Activated effector memory CD4-positive, alpha-beta T cell treated with Interleukin-2 at 50 U/mL for 16 hours (primary cell): Measurements from ENCODE around the gene RASSF8.

Experiments used
- DNase-seq: peaks from one replicate; pipeline ENCODE4 v3.0.0-alpha.2; 2020

The RASSF8 gene

DNA sequence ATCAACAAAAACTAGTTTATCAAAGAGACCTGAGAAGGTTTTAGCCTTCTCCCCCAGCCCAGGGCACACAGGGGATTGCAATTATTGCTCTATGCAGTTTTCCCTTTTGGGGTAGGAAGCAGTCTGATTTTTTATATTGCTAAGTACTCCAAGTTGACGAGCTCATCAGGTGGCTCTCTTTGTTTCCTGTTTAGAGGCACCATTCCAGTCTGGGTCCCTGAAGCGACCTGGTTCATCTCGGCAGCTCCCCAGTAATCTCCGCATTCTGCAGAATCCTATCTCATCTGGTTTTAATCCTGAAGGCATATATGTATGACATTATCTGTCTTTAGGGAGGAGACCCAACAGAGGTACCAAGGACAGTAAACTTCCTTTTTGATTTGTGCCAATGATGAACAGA, 110.0 kb downstream of the RASSF8 start:
- DNase-seq: no peak

DNA sequence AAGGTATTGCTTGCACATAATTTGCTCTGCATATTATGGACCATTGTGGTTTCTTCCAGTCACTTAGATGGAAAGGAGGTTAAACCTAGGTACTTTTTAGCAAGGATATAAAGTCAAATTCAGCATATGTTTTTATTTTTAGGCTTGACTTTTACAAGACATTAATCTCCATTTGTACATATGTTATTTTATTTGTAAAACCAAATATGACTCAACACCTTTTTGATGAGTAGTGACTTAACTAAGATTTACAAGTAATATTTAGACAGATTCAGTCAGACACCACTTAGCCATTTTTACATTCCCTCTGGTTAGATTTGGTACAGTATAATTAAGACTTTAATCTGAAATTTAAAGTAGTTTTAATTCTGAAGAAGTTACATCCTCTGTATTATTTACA, 111.3 kb downstream of the RASSF8 start:
- DNase-seq: no peak

DNA sequence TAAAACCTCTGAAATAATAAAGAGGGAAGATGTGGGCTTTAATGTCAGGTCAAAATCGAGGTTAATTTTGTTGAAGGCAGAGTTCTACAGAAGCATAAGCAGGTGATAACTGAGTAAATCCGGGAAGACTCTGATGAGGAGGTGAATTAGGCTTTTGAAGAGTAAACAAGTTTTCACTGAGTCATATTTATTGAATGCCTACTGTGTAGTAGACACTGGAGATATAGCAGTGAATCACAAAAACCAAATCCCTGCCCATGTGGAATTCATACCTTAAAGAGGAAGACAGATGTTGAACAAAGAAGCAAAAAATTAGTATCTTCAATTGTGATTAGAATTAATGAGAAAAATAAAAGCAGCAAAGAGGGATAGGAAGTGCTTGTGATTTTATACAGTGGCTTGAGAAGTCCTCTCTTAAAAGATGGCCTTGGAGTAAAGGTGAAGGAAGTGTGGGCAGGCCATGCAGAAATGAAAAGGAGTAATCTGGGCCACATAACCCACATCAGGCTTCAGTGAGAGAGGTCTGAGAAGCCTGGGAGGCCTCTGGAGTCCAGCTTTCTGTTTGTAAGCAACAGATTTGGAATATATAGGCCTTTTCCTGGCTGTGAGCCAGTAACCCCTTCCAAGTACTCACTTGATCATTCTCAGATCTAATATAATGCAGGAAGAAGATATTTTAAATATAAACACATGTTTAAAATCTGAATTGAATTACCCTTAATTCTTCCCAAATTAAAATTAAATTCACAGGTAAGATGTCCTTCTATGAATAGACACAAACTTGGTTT, 119.6 kb downstream of the RASSF8 start:
- no peak for DNase-seq

DNA sequence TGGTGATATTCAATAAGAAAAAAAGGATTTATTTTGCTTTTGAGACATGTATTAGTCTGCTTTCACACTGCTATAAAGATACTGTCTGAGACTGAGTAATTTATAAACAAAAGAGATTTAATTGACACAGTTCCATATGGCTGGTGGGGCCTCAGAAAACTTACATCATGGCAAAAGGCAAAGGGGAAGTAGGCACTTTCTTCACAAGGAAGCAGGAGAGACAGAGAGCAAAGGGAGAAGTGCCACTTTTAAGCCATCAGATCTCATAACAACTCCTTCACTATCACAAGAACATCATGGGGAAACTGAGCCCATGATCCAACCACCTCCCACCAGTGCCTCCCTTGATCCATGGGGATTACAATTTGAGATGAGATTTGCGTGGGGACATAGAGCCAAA, 122.4 kb downstream of the RASSF8 start:
- DNase-seq: no peak

DNA sequence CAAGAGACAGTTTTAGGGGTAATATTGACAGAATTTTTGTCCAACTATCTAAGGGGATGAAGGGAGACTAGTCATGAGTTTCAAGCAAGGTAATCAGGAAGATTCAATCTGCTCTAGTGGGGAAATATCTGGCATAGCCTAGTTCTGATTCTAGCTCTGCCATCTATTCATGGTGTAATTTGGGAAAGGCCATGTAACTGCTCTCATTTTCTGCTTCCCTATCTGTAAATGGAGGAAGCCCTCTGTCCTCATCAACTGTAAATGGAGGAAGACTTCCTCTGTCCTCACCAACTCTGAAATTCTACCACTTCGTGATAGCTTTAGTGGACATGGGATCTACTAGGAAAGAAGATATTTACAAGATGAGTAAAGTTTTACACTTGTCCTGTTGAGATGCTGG, 128.5 kb downstream of the RASSF8 start:
- DNase-seq: no peak

DNA sequence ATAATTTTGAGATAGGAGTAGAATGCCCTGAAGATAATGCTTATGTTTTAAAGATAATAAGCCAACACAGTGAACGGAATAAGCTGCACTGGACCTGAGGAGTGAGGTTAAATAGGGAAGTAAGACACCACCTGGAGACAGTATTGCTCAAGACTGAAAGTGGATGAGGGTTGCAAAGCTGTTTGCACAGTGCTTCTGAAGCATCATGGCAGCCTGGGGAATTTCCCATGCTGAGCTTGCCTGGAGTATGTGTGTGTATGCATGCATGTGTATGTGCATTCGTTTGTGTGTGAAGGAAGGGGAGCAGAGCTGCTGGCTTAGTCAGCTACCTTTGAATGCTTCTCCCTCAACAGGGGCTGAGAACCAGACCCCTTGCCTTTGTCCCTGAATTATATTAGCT, 130.5 kb downstream of the RASSF8 start:
- DNase-seq: no peak

DNA sequence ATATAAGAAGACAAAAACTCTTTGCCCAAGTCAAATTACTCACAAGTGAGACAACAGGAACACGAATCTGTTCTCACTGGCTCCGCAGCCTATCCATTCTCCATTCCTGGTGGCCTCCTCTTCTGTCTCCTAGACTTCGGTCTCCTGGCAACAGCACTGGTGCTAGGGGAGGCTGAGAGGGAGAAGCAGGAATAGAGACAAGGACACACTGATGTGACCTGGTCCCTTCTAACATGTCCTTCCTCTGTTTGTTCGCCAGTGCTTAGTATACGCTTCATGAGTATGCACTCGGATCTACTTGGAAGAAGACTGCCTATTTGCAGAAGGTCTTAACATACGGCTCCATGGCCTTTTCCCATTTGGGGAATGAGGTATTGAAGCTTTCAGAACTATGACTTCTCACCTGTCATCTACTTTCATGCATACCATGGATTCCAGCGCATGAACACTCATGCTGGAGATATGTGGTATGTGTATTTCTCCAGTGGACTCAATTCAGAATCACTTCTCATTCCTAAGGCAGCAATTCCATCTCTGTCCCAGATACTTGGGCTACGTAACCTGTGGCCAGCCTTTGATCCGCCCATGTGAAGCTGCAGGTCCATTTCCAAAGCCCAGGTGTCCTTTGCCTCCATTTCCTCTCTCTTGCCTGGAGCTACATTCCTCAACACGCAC, 132.5 kb downstream of the RASSF8 start:
- DNase-seq: no peak

DNA sequence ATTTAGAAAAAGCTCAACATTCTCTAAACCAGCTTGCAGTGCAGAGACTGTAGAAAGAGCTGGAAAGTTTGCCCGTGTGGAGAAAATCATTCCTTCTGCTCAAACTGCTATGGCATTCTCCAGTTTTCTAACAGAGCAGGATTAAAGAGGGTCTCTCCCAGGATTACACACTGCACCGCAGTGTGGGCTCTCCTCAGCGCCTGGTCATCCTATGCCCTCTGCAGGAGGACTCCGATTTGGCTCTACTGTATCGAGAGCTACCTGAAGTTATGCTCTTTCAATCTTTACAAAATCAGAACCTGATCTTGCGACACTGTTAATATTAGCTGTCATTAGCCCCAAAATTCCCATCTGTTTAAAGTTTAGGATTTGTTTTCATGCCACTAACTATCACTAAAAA, 133.3 kb downstream of the RASSF8 start:
- no peak for DNase-seq

DNA sequence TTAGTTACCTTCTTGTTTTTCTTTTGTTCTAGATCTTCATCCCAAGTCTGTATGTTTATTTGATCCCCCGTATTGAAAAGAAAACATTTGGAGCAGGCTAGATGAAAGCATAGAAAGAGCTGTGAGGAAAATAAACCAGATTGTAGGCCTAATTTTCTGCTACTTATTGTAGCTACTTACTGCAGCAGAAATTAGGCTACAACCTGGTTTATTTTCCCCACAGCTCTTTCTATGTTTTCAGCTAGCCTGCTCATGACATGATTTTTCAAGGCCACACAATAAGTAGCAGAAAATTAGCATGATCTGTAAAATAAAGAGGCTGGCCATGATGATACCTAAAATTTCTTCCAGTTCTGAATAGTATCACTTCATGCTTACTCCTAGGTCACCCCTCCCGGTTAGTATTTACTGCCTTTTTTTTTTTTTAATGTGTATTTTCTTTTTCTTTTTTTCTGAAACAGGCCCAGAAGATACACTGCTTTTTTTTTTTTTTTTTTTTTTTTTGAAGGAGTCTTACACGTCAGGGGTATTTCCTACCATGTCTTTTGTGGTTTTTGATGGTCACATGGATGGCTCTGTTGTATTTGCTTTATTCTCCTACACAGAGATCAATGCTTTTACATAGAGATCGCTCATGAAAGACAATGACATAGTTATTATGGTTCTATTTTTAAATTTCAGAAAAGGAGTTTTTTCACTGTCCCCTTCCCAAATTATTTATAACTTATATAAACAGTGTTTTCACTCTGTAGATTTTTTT, 134.0 kb downstream of the RASSF8 start:
- no peak for DNase-seq

DNA sequence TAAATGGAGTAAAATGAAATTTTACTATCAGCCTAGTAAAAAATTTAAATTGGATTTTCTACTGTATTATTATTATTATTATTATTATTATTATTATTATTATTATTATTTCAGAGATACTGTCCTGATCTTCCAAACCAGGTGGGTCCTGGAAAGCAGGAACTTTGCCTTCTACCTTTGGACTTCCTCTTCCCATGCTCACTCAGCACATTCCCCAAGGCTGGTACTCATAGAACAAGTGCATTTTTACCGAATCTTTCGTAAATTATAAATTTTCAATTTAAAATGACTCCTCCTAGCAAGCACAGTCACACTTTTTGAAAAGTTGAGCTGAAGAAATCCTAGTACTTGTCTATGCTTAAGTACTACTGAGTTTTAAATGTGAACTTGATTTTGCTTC, 136.7 kb downstream of the RASSF8 start:
- no peak for DNase-seq

DNA sequence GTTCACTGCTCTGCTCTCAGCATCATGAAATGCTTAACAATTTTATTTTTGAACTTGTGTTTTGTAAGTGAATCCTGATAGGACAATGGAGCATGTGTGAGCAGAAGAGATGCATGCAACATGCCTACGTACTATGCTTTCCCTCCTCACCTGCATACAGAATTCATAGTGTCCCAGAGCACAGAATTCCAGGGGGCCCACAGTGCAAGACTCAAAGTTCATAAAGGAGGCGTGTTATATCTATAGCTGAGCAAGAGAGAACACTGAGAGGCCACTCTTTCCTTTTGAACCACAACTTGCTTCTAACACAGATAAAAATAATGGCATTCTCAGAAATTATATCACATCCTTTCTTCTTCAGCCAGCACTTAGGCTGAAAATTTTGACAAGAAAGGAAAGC, 137.6 kb downstream of the RASSF8 start:
- DNase-seq: no peak

DNA sequence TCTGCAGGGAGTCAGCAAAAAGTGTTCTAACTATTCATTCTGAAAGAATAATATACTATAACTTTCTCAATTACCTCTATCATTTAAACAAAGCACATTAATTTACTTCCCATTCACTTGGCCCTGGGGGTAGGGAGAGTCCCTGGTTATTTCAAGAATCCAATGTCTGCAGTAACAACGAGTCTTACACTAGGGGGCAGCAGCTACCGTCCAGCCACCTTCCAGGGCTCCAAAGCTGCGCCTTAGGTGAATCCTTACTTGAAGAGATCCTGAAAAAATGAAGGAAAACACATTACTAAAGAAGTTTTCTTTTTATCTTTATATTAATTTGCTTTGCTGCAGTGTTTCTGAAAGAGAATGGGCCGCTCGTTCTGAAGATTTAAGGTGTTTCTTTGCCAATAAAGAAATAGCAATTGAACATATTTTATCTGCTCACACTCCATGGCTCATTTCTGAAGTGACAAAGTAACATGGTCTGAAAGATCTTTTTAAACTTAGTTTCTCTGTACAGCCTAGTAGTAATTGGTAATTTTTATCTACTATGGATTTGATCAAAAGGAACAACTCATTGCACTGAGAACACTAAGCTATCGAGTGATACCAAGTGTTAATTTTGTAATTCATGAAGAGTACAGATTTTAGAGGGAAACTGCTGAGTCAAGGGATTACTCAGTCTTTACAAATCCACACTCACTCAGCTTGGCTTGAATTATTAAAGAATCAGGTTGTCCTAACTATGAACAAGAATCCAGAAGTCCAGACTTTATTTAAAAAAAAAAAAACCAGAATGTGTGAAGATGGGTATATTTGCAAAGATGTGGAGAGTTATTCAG, 138.8 kb downstream of the RASSF8 start:
- DNase-seq: peak; percentile 11

DNA sequence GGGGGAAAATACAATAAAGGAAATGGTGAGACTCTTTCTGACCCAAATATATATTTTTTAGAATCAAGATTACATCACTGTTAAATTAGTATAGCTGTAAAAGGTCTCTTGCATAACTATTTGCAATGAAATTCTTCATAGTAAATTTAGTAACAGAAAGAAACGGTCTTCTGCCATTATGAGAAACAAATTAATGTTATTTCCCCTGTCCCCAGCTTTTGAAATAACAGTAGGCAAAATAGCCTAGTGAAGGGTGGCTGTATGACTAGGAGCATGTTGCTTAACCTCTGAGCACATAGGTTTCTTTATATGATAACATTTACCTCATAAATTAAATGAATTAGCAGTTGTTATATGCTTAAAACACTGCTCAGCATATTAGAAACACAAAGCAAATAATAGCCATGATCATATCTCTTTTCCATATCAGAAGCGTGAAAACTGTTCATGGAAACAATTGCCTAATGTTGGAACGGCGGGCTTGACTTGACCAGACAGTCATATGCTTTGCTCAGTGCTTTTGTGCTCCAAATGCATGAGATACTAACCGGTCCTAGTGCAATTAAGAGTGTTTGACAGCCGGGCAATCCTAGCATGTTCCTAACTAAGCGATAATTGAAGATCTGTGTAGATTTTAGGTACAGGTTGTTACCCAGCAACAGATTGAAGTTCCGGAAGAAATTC, 142.3 kb downstream of the RASSF8 start:
- DNase-seq: no peak

DNA sequence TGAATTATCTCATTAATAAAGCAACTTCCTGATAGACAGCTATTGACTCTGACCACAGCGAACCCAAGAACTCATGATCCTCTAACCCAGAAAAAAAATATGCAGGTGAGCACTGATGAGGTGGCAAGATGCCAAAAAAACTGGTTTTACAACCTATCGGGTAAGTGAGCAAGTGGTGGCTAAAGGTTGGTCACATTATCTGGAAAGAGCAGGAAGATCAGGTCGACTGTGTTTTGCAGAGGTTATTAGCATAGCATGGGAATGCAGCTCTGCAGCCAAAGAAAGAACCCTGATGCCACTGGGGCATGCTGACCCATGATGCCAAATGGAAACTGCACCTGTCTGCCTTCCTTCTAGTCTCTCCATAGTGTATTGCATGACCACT, 142.9 kb downstream of the RASSF8 start:
- DNase-seq: no peak

DNA sequence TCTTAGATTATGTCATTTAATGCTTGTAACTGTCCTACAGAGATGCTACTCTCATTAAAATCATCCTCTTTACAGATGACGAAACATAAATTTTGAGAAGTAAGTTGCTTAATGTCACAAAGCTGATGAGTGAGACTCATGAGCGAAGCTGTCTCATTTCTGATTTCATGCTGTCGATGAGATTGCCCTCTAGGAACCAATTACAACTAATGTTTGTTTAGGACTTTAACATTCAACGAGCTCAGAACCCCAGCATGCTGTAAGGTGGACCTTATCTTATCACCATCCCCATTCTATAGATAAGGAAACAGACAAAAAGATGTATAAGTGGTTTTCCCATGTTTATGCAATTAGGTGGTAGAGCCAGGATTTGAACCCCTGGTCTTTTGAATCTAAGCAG, 143.3 kb downstream of the RASSF8 start:
- no peak for DNase-seq

DNA sequence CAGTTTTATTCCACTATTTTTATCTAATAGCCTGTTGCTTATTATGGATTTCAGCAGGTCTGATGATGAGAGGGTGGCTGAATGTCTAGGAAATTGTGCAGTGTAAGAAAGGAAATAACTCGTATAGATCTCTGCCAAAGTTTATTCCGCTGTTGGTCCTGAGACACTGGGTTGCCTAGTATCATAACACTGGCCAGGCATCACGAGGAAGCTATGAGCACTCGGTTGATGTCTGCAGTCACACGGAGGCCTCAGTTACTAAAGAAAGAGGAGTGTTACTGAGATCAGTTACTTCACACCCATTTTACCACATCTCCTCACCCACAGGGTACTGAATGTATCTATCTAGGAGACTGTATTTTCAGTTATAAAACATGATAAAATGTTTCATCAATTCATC, 144.5 kb downstream of the RASSF8 start:
- DNase-seq: no peak

DNA sequence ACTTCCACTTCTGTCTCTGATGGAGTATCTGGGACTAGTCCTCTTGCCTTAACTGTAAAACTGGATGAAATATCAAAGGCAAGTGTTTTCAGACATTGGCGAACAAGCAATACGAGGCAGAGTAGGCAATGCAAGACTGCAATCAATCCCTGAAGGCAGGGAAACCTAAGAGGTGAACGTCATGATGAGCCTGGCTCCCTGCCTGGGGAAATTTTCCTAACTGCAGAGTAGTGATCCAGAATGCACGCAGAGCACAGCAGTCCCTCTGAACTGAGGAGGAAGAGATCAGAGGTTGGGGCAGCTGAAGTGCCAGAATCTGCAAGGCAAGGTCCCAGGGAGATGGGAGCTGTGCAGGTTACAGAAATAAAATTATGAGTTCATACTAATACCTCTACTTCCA, 147.9 kb downstream of the RASSF8 start:
- no peak for DNase-seq

DNA sequence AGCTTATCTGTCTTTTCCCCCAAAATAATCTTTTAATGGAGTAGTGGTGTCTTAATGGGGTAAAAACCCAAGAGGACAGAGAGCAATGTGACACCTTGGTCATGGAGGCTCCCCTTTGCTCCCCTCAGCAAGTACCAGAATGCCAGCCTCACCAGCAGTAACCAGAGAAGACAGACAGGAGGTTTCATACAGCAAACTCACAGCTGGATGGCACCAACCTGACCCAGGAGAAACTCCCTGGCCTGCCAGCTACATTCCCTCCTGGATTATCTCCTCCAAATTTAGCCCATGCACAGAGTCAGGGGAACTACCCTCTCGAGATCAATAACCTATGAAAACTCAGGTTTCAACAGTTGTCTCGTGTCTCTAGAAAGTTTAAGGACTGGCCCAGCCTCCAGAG, 150.4 kb downstream of the RASSF8 start:
- no peak for DNase-seq

DNA sequence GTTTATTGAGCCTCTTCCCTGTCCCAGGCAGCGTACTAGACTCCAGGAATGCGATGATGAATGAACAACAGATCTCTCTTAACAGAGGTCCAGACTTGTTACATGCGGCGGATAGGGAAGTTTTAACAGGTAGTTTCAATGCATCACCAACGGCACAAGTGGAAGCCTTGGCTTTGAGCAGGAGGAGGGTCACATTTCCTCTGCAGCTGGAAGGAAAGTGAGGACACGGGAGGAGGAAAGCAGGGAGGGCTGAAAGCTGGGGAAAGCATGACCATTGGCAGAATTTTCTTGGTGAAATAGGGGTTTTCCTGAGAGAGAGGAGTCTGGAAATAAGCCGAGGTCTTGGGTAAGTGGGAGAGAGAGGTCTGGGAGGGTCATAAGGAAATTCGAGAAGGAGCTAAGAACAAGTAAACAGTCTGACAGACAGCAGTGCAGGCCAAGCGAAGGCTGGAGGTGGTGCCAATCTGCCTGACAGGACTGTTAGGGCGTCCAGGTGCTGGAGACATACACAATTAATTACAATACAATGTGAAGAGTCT, 150.9 kb downstream of the RASSF8 start:
- no peak for DNase-seq

DNA sequence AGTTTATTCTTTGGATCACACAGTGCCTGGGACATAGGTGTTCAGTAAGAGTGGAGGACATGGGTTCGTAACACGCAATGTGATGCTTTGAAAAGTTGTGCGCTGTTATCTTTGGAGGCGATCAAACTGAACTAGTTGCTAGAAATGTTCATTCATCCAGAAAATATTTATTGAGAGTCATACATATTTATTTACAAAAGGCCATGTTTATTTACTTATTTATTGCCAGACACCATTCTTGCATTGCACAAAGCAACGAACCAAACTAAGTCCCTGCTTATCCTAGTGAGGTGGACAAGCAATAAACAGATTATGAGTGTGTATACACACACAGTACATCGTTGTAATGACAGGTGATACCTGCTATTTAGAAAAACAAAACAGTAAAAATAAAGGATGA, 153.8 kb downstream of the RASSF8 start:
- no peak for DNase-seq

DNA sequence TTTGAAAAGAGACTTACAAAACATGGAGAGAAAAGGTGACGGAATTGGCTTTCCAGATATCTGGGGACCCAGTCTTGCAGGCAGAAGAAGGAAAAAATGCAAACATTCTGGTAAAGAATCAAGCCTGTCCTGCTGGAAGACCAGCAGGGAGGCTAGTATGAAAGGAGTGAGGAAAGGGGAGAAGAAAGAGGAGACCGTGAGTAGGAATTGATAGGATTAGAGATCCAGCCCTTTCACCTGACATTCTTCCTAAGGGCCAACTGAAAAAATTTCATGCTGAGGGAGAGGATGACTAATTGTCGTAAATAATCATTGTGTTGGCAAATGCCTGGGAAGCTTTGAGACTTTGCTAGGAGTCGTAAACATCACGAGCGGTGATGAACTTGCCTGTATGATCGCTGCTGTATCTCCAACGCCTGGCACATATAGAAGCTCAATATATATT, 154.2 kb downstream of the RASSF8 start:
- DNase-seq: no peak

DNA sequence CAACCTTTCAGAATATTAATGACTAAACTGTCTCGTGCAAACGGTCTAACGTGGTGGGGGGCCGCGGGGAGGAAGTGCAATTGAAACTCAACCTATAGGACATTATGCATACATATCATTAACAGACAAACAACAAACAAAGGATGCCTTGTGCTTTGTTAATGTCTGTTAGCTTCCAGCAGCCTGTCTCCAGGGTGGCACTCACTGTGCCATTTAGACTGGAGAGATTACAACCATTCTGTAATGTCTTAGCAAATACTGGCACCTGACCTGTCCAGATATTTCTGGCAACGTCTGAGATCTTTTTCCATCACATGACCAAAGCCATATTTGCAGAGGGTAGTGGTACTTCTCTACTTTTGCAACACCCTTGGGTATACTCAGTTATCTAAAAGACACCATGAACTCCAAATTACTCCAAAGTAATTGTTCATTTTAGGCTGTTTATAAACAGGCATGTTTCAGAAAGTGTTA, 154.7 kb downstream of the RASSF8 start:
- no peak for DNase-seq
